Glomerular visceral epithelial cell (primary cell): ENCODE data around the gene PYGL.
"Not testable (repeated sequence)": the region's sequence is repeated elsewhere in the genome, so short reads cannot be mapped to it uniquely, and the experiment has no call there.

Source experiments
- DNase-seq: peaks from one replicate; pipeline ENCODE4 v3.0.0-alpha.2; 2016; ENCODE audit errors: extremely low spot score

PYGL gene

GRCh38 chr14:50943943-50944646, at the start of gene PYGL:
TSS of gene PYGL (minus strand) at chr14:50944483. CDS start at chr14:50944403, 80 bp downstream.
- DNase-seq = peak; percentile 79

DNA sequence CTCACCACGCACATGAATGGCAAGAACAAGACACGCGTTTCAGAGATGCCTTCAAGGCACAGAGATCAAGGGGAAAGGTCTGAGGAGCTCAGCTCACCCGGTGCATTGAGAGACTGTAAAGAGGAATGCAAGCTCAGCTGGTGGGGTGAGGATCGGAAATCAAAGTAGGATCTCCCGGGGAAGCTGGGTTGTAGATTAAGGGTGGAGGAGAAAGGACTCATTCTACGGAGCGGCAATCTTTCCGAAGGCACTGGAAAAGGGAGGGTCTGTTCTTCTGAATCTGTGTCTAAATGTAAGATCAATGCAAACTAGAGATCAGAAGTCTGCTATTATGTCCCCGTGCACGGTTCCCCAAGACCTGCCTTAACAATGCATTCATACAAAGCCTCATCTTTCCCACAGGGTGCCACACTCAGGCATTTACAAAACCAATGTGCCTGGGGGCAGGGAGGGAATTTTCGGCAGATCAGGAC, 41.6 kb upstream of the PYGL start:
- no peak for DNase-seq

DNA sequence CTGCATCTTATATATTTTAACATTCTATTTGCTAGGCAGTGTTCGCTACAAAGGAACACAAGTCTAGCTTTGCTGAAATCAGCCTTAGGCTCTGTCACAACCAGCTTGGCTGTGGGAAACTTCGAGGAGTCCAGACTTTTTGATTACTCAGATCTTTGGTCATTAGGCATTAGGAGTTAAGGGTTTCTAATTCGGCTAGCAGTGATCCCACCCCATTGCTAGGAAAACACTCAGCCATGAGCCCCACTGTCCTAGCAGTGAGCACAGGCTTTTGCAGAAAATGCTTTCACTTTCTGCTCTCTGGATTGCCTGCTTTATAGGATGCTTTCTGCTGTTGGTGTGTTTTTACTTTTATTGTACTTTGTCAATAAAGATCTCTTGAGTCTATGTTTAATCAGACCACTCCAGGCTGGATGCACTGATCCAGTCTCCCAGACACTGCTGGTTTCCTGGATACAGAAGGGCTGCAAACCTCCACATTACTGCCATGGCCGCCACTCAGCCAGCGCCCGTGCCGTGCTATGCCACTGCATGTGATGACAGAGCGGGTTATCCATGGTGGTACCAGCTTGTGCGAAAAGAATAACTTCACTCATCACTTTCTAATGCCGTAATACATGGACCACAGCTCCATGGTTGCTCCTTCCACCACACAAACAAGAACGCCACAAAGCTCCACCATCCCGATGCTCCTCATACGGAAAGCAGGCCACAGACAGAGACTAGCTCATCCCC, 41.0 kb upstream of the PYGL start:
- DNase-seq = no peak

- no peak for DNase-seq
Measured at GRCh38 chr14:50984036-50984710, 39.9 kb upstream of the PYGL start.

- no peak for DNase-seq
Measured at GRCh38 chr14:50979941-50980850, 35.9 kb upstream of the PYGL start.

GRCh38 chr14:50978888-50979287, 34.6 kb upstream of the PYGL start:
- DNase-seq = no peak

- DNase-seq = no peak
Measured at GRCh38 chr14:50978529-50978871, 34.2 kb upstream of the PYGL start.

DNA sequence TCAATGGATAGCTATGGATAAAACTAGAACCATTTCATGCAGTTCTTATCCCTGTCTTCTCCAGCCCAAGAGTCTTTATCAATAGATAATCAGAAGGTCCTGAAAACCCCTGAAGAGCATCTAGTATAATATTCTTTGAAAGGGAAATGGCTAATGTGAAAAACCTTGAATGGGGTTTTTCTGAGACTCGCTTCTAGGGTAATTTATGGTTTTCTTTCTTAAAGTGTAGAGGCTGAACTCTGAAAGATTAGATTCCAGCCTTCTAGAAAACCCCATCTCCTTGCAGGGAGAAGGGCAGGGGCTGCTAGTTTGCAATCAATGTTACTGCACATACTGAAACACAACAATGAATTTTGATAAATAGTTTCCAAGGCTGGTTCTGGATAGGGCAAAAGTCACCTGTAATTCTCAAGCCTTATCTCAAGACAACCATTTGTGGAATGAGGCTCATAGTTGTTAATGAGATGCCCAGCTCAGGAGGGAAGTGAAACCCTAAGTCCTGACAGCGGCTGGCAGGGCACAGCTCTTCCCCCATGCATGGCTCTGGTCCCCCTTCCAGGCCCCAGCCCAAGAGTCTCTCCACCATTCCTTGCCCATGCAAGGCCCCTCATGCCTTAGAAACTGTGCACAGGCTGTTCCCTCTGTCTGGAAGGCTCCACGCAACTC, 33.7 kb upstream of the PYGL start:
- no peak for DNase-seq

- no peak for DNase-seq
Measured at GRCh38 chr14:50974118-50974517, 29.8 kb upstream of the PYGL start.

GRCh38 chr14:50972734-50973133, 28.5 kb upstream of the PYGL start:
- DNase-seq = no peak

DNA sequence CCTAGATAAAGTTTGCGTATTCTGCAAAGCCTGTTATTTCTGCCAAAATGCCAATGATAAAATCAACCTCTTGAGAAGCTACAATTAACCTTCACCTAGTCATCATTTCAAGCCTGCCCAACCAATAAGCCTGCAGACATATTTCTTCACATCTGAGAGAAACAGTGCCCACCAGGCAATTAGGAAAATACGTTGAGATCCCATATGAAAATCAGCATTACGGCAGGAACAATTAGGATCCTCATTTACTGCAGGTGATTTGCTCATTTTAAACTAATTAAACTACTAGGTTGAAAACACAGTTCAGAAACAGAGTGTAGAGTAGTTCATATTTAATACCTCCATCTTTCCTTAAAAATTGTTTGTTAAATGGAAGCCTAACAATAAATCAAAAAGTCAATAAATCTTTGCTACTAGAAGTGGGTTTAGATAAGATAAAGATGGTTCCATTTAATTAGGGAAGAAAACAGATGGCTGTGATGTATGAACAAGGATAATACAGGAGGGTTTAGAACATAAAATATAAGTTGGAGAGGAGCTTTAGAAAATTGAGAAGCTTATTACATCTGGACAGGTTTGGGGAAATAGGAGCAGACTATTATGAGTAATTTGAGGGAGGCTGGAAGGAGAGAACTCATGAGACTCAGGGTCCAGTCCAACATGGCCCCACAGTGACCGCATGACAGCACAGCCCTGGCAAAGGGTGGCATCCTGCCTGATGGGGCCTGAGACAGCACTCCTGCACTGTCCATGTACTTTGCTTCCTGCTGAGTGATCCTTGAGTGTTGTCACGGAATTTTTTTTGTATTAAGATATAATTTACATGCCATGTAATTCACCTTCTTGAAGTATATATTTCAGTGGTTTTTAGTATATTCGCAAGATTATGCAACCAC, 26.9 kb upstream of the PYGL start:
- DNase-seq = no peak

DNA sequence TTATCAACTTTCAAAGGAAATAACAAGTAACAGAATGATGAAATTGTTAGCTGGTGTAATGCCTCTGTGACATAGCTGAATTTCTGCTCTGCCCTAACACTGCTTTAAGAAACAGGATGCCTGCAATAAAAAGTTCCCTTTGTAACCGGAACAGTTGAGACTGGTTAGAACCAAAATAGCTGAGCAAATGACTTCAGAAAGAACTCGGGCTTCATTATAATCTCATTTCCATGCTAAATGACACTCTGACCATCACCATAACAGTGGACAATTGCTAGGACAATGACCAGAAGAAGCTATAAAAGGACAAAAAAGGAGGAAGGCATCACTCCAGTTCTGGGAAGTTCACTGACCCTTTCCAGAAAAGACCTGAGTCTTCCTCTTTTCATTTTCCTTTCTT, 23.5 kb upstream of the PYGL start:
- no peak for DNase-seq

DNA sequence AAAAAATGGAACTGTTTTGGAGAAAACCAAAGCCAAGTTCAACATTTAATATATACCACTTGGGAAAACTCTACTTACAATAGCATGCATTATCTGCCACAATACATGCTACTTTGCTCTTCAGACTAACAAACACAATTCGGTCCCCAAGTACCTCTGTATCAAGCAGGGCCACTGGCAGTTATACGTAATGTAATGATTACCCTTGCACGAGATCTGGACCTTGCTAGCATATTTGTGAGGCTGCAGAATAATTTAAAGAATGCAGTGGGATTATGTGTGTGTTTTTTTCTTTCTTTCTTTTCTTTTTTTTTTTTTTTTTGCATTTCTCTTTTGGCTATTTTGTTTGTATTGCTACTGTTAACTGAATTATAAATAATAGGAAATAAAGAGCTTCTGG, 22.8 kb upstream of the PYGL start:
- no peak for DNase-seq

DNA sequence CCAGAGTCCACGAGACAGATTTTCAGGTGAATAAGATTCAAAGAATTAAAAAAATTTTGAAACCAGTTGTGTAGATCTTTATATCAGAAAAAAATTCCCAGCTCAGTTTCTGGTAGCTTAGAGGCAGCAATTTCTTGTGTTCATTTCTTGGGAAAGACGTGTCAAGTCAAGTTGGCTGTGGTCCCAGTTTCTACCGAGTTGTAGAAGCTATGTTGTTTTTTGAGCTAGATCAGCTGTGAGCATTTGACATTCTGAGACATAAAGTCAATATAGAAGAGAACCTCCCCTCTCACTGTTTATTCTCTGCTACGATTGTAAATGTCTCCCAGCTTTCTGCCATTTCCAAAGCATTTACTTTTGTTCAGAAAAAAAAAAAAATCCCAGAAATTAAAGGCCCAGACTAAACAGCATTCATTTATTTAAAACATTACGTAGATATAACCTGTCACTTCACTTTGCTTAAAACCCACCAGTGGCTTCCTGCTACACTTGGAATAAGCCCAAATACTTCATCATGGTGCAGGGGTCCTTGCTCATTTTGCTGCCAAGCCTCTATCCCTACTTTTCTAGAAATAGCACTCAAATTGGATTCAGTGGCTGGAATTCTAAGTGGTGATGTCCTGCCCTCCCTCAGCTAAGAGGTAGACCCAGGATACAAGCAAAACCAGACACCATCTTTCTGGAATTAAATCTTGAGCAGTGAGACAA, 20.6 kb upstream of the PYGL start:
- peak; percentile 75 for DNase-seq

DNA sequence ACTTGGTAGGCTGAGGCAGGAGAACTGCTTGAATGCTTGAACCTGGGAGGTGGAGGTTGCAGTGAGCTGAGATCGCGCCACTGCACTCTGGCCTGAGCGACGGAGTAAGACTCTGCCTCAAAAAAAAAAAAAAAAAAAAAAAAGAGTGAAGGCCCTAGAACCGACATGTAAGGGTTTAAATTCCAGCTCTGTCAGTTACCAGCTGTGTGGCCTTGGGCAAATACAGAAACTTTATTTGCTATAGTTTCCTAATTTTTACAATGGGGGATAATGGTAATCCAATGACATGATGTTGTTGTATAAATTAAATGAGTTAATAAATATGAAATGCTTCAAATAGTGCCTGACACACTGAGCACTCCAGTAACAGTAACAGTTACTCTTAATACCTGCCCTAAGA, 19.6 kb upstream of the PYGL start:
- DNase-seq = no peak

DNA sequence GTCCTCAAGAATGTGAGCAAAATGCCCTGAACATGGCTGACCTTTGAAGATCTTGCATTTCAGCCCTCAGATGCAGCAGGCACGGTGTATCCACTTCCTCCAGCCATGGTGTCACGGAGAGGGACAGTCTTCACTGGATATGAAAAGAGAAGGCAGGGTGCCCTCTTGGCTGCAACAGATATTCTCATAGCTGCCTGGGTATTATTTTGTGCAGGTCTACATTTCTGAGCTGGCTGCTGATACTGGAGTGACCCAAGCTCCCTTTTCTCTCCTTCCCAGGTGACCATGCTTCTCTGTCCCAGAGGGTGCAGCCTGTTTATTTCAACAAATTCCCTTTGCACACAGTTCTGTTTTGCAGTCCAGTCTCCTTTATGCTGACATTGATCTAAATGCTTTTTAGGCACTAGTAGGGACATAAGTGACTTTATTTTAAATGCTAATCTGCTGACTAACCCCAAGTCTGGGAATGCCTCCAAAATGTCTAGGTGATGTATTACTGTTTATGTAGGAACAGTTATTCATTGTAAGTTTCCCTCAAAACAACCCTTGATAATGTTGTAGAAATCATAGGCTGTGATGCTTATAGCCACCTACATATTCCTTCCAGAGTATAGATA, 17.4 kb upstream of the PYGL start:
- peak; percentile 75 for DNase-seq

DNA sequence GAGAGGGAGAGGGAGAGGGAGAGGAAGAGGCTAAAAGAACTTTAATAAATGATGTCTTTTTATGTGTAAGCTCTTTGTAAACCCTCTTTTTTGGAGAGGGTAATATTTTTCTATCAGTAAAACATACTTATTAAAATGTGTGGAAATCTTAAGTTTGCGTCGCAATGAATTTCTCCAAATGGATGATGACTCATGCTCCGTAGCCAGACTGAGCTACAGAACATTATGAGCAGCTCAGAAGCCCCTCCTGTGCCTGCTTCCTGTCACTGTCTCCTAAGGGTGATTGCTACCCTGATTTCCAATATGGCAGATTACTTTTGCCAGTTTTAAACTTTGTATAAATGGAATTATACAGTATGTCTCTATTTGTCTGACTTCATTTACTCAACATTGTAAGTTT, 13.0 kb upstream of the PYGL start:
- no peak for DNase-seq

DNA sequence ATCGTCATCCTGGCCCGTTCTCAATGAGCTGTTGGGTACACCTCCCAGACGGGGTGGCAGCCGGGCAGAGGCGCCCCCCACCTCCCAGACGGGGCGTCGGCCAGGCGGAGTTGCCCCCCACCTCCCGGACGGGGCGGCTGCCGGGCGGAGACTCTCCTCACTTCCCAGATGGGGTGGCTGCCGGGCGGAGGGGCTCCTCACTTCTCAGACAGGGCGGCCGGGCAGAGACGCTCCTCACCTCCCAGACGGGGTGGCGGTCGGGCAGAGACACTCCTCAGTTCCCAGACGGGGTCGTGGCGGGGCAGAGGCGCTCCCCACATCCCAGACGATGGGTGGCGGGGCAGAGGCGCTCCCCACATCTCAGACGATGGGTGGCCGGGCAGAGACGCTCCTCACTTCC, 12.1 kb upstream of the PYGL start:
- DNase-seq = not testable (repeated sequence)

DNA sequence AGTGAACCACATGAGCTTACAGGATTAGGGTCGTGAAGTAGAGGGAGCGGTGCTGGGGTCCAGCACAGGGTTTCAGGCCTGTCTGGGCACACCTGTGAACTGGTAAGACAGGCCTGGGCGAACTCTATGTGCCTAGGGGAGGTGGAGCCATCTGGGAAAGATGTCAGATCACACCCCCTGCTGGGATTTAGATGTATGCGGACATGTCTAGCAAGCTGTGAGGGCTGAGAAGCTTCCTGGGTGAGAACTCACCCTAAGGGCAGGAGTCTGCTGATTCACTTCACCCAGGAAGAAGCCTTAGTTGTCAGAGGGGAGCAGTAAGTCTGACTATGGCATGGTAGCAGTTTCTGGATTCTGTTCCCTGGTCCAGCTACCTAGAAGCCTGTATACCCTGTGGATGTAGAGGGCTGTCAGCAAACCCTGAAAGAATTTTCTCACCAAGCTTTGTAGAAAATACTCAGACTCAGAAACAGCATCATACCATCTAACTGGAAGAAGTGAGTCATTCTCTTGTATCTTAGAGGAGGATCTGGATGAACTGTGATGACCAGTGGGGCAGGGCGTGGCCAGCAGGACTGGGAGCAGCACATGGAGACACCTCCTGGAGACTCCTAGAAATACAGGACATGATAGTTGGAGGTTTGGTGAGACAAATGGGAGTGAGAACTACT, 11.2 kb upstream of the PYGL start:
- DNase-seq = peak; percentile 95
